HG03558 (cell line): ENCODE measurements around the gene KRTAP4-12.
"Not testable (repeated sequence)": the region's sequence is repeated elsewhere in the genome, so short reads cannot be mapped to it uniquely, and the experiment has no call there.

ENCODE experiments used
- ATAC-seq: cut with Tn5 transposase; IDR thresholded peaks from one replicate; pipeline ENCODE4 v1.9.1; 2021; ENCODE audit warnings: moderate number of reproducible peaks; ENCODE audit not compliant: unreplicated experiment; ENCODE audit errors: extremely low read depth

The KRTAP4-12 gene

GRCh38 chr17:41098481-41098880, 25.5 kb downstream of the KRTAP4-12 start:
- no peak for ATAC-seq

DNA sequence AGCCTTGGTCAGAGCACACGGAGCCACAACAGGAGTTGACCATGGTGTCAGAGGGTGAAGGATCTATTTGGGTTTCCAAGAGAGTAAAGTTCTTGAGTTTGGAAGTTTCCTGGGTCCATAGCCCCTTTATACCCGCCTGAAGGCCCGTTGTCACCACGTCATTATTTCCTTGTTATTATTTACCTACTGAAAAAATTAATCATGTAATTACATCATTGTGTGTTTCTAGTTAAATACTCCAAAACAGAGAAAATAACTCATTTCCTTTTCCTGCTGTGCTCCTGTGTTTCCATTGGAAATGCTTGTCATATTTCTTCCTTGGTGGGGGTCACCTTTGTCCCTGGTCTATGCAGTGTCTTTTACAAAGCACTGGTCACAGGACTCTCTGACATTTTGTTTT, 25.9 kb downstream of the KRTAP4-12 start, which contains the start of gene KRTAP4-8:
KRTAP4-8 (minus strand) TSS at position 101 of the 400 bp plus-strand sequence; CDS start at position 43, 58 bp downstream.
- ATAC-seq: no peak

DNA sequence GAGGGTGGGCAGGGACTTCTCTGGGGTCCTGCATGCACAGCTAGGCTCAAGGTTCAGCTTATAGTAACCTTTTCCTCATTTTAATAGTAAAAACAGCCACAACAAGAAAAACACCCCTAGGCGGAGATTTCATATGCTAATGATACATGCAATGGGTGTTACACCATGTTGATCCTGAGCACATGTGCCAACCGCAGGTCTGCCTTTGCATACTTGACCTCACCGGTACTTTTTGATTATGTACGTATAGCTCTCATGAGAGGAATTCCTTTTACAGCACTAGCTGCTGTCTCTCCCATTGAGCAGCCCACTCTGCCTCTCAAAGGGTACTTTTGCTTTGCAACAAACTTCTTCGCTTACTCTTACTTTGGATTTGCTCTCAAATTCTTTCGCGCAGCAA, 27.9 kb downstream of the KRTAP4-12 start:
- no peak for ATAC-seq

GRCh38 chr17:41088760-41089352, 35.1 kb downstream of the KRTAP4-12 start:
- ATAC-seq: not testable (repeated sequence)

GRCh38 chr17:41084100-41084856, 39.7 kb downstream of the KRTAP4-12 start, which contains the start of gene KRTAP4-7:
Gene KRTAP4-7 (plus strand): TSS chr17:41084150. CDS start chr17:41084207, 57 bp downstream.
- not testable (repeated sequence) for ATAC-seq

DNA sequence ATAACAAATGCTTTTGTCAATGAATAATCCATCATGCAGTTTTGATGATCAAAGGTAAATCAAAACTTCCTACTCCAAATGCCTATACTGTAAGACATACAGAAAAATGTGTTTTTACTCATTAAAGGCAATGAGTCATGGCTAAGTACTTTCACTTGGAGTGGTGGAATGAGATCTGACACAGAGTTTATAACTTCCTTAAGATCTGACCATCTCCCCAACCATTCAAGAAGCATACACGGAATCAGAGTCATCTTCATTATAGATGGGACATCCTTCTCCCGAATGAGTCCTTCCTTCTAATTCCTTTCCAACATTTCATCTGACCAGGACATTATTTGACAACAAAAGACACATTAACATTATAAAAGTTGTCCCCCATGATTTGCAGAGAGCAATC, 40.6 kb downstream of the KRTAP4-12 start:
- not testable (repeated sequence) for ATAC-seq

- ATAC-seq: no peak
These were observed 41.4 kb downstream of the KRTAP4-12 start for GRCh38 chr17:41082626-41083025.

DNA sequence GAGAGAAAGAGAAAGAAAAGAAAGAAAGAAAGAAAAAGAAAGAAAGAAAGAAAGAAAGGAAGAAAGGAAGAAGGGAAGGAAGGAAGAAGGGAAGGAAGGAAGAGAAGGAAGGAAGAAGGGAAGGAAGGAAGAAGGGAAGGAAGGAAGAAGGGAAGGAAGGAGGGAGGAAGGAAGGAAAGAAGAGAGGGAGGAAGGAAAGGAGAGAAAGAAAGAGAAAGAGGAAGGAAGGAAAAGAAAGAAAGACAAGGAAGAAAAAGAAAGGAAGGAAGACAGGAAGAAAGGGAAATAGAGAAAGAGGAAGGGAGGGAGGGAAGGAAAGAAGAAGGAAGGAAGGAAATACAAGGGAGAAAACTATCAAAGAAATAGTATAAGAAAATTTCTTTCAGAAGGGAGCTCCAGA, 47.2 kb downstream of the KRTAP4-12 start:
- ATAC-seq: no peak

DNA sequence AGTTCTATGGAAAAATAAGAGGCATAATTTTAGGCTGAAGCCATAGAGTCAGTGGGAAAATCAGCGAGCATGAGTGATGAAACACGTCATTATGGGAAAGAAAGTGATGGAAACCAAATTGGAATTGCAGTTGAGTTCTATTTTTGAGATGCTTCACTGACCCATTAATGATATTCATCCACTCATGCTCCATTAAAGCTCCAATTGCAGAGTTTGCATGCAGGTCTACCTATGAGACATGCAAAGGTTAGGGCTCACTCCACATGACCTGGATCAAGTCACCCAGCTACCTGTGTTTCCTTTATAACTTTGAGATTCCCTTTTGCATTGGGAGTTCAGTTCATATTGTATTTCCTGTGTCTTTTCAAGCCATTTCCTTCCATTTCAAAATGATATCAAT, 50.3 kb downstream of the KRTAP4-12 start:
- no peak for ATAC-seq
